Stimulated activated CD4-positive, alpha-beta T cell treated with anti-CD3 and anti-CD28 coated beads, Interleukin-1b, Interleukin-23, amount 100 ng/mL, for 48 hours (primary cell): ENCODE measurements around the gene KIRREL3.
"Not testable (repeated sequence)": the region's sequence is repeated elsewhere in the genome, so short reads cannot be mapped to it uniquely, and the experiment has no call there.

Experiments
- DNase-seq: peaks from one replicate; pipeline ENCODE4 v3.0.0-alpha.2; 2020

Gene KIRREL3

DNA sequence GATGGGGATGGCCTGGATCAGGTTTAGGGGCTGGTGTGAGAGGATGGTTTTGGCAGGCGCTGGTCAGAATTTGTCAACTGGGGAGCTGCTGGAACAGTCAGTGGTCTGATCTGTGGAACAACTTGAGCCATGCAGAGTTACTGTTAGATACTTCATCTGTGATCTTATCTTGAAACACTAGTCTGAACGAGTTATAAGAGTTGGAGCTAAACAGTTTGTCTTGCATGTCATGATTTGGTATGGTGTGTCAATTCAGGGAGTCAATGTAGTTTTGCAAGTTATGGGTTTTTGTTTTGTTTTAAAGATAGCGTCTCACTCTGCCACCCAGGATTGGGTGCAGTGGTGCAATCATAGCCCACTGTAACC lies 591.0 kb downstream of the KIRREL3 start:
- no peak for DNase-seq

DNA sequence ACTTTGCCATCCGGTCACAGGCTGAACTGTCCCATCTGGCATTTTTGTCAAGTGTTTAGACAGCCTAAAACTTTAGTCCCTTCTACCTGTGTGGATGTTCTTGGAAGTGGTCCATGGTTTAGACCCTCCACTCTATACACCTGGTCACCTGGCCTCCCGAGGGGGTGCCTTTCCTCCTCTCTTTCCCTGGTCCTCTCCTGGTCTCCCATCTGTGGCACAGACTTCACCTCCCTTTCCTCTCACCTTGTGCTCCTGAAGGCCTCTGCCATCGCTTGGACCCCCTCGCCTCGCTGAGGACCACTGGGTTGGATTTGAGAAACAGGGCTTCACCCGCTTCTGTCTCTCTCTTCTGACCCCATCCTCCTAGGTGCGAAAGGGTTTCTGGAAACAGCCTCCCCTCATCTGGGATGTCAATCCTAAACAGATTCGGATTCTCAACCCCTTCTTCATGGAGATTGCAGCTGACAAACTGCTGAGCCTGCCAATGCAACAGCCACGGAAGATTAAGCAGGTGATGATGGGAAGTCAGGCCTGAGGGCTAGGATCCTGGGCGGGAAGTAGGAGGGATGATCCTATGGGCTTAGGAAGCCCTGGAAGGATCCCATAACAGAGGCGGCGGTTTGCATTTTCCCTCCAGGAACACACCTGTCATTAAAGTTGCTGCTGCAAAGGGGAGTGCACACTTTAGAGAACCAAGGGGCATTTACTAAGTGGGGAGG lies 591.5 kb downstream of the KIRREL3 start:
- DNase-seq, result no peak

DNA sequence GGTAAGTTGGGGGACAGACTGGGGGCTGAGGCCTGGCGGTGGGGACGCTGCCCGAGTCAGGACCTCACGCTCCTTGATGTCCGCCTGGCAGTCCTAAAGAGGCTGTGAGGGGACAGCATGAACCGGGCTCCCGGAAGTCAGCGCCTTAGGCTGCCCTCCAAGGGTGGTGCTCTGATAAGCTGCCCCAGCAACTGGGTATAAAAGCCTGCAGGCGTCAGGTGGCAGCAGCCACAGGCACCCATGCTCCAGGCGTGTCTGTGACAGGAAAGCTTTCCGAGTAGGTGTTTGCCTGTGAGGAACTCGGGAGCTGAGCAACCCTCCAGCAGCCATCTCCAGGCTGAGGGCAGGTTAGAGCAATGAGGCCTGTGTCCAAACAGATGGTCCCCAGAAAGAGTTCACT lies 592.1 kb downstream of the KIRREL3 start:
- DNase-seq, result no peak

DNA sequence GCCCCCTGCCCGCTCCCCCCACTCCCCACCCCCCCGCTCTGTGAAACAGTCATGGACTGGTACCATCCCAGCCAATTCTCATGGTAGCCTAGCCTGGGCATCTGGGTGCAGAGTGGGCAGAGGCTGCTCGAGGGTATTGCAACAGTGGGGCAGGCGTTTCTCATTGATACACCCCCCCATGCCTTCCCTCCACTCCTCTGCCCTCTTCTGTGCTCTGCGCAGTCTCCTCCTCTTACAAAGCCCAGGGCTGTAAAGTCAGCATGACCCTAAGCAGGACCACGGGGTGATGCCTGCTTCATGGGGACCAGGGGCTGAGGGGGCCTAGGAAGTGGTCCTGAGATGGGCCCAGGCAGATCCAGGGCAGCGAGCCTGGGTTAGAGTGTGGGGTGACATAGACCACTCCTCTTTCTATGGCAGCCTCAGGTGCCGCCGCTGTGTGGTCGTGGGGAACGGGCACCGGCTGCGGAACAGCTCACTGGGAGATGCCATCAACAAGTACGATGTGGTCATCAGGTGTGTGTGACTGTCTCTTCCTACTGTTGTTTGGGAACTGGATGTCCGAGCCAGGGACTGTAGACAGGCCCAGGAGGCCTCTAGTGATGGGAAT lies 592.8 kb downstream of the KIRREL3 start:
- DNase-seq, result no peak

DNA sequence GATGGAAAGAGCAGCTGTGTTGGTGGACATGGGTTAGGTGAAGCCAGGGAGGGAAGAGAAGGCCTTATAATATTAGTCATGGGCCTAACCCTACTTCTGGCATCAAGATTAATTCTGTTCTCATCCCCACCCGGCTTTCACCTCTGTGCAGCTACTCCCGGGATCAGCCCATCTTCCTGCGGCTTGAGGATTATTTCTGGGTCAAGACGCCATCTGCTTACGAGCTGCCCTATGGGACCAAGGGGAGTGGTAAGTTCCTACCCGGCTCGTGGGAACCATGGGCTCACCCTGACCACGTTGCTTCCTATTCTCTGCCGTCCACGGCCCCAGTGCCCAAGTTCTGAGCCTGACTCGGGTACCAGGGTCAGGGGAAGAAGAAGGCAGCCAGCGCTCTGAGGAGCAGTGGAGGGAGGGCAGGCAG lies 593.5 kb downstream of the KIRREL3 start:
- no peak for DNase-seq

DNA sequence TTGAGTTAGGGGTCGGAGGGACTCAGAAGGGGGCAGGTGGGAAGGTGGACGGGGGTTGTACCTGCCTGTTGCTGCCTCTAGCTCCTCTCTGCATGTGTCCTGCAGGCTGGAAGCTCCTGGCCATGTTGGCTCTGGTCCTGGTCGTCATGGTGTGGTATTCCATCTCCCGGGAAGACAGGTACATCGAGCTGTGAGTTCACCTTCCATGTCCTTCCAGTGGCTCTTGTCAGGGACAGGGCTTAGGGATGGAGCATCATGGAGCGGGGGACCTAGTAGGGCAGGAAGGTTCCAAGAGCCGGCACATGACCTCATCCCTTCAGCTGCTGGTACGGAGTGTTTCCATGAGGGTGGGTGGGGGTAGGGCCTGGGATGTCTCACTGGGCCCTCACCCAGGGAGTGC lies 594.2 kb downstream of the KIRREL3 start:
- DNase-seq, result no peak

DNA sequence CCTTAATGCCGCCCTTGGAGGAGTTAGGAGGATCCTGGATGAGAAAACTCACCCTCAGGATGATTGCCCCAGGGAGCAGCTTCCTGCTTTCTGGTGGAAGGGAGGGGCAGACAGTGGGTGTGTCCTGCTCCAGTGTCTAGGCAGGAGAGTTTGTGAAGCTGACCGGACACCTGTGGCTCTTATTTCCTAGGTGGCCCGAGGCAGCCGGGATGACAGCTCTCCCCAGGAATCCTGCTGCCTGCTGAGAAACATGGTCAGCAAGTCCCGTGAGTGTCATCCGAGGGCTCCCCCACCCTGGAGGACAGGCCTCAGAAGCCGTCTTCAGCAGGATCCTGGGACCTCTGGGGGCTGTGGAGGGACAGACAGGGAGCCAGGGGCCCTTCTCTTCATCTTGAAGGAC lies 594.7 kb downstream of the KIRREL3 start:
- DNase-seq, result no peak

DNA sequence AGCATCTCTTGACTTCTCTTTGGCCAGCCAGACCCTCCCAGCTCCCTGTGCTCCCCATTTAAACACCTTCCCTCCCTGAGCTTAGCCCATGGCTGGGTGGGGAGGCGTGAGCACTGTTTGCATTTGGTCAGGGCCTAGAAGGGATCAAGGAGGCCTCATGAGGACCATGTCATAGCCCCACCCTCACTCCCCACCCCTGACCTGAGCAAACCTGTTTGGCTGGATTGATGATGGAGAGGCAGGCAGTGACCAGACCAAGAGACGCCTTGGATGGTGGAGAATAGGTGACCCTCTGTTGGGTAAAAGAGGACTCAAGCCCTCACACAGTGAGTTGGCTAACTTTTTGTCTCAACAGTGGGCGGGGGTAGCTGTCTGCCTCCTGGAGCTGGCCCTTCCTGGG lies 595.2 kb downstream of the KIRREL3 start:
- no peak for DNase-seq

DNA sequence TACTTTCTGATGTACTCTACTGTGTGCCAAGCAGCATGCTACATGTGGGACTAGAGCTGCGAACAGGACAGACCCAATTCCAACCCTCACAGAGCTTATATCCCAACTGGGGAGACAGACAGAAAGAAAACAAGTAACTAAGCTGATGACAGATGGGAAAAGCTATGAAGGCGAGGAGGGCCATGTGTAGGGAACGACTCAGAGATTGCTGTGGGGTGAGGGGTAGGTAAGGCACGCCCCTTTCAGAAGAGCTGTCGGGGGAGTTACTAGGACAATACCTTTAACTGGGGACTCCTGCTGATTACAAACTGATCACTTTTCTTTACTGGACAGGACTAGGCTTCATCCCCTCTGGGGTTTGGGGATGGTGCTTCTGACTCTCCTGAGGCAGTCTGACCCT lies 596.2 kb downstream of the KIRREL3 start:
- no peak for DNase-seq

DNA sequence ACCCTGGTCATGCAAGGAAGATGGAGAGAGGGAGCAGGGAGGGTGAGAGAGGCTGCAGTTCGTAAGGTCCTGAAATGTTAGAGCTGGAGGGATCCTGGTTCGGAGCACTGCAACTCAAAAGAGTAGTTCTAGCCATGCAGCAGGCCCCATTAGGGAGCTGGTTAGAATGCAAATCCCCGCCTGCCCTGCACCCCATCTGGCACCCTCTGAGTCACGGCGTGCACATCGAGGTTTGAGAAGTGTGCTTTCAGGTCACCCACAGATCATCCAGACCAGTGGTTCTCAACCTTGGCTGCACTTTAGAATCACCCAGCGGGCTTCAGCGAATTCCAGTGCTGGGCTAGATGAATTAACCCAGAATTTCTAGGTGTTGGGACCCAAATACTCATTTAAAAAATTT lies 596.9 kb downstream of the KIRREL3 start:
- DNase-seq, result no peak

DNA sequence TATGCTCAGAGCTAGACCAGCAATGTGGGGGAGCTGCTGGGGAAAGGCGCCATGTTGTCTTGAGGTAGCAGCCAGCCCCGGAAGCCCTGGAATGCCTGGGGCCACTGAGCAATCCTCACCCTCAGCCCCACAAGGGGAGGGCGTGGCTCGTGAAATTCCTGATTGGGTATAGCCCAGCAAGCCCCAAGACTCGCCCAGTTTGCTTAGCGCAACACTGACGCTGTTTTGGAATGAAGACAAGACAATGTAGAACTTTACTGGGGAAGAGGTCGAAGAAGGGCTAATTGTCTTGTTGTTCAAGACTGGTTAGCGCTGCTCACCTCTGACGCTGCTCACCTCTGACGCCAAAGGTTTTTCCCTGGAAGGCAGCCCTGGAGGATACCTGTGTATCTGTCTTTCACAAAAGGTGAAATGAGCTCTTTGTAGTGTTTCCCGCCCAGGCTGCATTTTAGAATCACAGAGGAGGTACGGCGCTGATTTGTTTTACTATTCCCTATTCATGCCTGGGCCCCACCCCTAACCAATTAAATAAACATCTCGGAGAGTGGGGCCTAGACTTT lies 597.5 kb downstream of the KIRREL3 start:
- no peak for DNase-seq

DNA sequence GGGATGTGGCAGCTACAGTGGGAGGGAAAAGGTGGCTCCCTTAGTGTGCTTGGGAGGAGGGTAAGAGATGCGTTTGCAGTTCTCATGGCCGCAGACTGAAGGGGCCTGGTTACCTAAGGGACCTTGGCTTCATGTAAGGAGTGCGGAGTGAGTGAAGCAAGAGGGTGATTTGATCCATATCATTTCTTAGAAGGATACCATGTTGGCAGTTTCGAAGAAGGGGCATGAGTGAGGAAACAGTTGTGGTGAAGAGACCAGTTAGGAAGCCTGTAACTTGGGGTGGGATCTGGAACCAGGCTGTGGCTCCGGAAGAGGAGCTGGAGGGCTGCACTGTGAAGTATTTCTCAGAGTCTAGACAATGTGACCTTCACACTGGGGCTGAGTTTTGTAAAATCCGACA lies 600.1 kb downstream of the KIRREL3 start:
- DNase-seq, result no peak

DNA sequence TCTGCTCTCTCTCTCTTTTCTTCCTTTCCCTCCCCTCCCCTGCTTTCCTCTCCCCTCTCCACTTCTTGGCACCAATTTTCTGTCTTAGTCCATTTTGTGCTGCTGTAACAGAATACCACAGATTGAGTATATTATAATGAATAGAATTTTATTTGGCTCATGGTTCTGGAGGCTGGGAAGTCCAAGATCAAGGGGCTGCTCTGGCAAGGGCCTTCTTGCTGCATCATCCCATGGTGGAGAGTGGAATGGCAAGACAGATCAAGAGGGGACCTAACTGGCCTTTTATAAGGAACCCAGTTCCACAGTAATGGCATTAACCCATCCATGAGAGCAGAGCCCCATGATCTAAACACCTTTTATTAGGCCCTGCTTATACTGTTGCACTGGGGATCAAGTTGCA lies 600.6 kb downstream of the KIRREL3 start:
- no peak for DNase-seq

DNA sequence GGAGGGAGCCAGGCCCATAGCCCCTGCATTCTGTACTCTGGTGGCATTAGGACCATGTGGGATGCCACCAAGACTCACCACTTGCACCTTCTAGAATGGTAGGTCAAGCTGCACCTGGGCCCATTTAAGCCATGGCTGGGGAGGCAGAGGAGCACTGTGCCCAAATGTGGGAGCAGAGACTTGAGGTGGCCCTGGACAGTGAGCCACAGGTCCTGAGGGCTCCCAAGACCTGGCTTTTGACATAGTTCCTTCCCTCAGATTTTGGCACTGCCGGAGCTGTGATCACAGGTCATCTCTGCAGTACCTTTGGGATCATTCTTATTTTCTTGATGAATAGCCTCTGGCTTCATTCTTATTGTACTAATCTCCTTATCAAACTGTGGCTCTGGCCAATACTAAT lies 601.8 kb downstream of the KIRREL3 start:
- no peak for DNase-seq

DNA sequence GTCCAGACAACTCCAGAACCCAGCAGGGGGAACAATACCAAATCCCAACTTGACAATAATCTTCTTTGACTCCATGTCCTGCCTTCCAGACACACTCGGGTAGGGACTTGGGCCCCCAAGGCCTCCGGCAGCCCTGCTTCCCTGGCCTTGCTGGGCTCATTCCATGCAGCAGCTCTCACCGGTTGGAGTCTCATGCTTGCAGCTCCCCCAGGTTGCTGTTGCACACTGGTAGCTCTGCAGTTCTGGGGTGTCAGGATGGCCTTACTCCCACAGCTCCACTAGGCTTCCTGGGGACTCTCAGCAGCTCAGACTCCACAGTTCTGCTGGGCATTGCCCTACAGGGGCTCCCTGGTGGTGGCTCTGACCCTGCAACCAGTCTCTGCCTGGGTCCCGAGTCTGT lies 602.3 kb downstream of the KIRREL3 start:
- no peak for DNase-seq

DNA sequence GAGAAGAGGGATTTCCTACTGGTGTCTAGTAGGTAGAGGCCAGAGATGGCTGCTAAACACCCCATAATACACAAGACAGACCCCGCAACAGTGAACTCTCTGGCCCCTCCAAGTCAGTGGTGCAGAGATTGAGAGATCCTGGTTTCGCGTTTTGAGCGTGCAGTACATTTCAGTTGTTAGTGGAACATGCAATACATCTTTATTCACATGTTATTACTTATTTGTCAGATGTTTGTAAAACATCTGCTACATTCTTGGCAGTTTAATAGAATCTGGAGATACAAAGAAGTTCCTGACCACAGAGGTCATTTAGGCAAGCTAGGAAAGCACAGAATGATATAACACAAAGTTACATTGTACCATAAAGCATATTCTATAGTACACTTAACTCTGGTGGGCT lies 603.6 kb downstream of the KIRREL3 start:
- DNase-seq, result no peak

DNA sequence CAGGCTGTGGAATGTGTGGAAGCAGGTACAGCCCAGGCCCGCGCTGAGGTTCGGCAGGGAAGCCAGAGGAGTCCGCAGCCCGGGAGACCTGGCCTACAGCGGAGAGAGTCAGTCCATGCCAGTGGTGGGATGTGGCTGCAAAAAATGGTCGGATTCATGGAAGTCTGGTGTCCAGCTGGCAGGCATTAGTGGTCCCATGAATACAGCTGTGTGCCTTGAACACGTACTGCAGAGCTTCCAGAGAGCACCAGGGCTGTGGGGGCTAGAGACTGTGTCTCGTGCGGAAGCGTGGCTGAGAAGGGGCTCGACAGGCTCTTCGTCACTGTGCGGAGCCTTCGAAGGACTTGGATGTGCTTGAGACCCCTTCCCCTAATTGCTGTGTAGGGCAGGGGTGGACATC lies 604.3 kb downstream of the KIRREL3 start:
- not testable (repeated sequence) for DNase-seq

DNA sequence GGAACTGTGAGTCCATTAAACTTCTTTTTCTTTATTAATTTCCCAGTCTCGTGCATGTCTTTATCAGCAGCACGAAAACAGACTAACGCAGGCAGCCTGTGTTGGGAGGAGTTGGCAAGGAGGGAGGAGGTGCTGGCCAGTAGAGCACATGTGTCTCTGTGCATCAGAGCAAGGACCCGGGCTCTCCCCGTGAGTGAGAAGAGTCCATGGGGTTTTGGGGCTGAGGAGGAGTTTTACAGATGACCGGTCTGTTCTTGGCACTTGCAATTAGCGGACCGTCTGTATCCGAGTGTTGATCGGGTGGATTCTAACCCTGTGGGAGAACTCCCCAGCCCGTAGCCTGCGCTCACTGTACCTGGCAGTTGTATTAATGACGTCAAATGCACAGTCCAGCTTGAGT lies 604.8 kb downstream of the KIRREL3 start:
- not testable (repeated sequence) for DNase-seq

DNA sequence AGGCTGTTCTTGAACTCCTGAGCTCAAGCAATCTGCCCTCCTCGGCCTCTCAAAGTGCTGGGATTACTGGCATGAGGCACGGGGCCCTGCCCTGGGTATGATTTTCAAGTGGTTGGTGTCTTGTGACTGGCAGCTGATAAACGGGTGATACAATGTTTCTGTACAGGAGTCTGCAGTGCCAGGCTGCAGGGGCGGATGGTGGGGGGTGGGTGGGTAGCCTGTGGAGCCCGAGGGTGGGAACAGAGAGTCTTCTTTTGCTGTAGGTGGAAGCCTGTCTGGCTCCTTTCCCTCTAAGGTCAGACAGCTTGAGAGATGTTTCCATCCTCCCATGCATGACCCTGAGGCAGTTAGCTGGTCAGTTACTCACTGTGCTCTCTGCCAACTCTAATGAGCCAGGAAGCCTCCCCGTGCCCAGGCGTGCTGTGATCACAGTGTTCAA lies 605.9 kb downstream of the KIRREL3 start:
- DNase-seq, result not testable (repeated sequence)

DNA sequence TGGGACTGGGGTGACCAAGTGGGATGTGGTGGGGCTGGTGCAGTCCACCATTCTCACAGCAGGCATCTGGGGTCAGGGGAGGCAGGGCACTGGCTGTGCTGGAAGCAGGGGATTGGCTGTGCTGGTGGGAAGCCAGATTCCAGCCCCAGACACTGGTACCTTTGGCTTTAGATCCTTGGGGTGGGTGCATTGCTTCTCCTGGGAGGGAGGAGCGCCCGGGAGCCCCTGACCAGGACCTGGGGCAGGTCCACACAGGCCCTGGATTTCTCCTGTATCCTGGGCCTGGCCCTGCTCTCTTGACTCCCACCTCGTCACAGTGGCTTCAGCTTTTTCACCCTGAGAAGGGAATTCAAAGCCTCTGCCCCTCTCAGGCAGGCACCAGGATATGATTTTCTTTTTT lies 606.5 kb downstream of the KIRREL3 start:
- no peak for DNase-seq

DNA sequence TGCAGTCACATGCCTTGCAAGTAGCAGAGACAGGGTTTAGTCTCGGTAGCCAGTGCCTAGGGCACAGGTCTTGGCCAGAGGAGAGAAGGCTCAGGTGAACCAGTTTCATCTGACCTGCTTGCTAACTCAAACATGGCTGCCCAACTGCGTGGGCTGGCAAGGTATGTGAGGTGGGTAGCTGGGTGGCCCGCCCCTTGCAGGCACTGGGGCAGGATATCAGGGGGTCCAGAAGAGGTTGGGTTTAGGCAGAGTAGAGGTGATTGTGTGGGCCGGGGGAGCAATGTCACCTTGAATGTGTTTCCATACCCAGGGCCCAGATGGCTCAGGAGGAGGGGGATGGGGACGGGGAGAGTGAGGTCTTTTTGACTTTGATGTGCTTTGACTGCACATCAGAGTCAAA lies 607.4 kb downstream of the KIRREL3 start:
- no peak for DNase-seq

DNA sequence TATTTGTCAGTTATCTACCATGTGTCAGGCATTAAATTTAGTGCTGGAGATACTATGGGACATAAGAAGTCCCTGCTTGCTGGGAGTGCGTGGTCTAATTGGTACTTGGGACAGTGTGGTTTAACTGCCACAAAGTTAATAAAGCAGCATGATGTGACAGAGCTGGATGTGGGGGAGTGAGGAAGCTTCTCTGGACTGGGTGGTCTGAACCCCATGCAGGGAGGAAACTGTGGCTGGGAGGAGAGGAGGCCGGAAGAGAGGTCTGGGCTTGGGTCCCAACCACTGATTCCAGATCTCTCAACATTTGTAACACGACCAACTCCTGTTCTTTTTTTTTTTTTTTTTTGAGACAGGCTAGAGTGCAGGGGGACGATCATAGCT lies 607.9 kb downstream of the KIRREL3 start:
- no peak for DNase-seq

DNA sequence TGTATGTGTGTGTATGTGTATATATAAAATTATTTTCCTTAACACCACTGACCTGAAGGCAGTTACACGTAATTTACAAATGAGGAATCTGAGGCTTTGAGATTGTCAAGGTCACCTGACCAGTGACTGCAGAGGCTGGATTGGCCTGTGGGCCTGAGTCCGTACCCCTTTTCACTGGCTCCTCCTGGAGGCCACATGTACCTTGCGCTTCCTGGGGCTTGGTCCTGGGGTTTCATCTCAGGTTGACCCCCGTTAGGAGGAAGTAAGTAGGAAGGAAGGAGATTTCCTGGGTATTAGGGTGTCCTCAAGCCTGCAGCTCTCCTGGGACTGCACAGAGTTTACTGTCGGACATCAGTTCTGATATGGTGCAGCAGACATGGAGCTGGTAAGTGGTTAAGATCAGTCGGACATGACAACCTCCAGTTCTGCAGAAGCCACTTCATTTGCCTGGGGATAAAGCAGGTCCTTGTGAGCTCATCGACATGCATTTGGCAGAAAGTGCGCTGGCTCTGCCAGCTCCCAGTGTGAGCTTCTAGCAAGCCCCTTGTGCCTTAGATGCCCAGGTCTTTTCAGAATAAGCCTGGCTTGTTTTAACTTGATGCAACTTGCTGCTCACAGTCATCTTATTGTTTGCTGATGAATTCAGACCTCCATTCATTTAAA lies 608.5 kb downstream of the KIRREL3 start:
- no peak for DNase-seq

DNA sequence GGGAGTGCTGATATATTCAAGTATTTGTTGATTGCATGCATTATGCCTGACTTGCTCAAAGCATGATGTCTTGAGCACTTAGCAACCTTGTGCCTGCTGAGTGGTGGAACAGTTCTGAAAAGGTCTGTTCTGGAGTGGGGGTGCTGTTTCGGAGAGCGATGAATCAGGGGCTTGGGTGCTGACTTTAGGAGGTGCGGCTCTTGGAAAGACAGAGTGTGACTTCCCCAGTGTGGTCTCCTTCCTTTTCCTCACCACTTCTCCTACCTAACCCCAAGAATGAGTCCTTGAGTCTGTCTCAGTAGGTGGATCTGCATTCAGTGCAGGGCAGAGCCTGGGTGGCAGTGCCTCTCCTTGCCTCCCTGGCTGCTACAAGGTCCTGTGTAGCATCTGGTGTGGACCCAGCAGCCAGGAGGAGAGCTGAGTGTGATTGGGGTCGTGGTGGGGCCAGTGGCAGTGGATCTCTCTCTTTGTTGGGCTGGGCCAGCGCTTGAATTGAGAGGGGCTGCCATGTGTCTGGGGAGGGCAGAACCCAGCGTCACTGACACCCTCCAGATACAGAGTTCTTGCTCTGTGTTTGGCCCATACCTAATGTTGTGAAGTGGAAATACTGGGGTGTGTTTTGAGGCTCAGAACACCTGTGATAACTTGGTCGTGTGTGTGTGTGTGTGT lies 609.1 kb downstream of the KIRREL3 start:
- DNase-seq, result no peak
